ENCODE data around the gene SPATA31D3.
"Not testable (repeated sequence)": the region's sequence is repeated elsewhere in the genome, so short reads cannot be mapped to it uniquely, and the experiment has no call there.

The SPATA31D3 gene

GRCh38 chr9:81930147-81930546 lies 13.2 kb upstream of the SPATA31D3 start:
- not testable (repeated sequence) for H3K79me2 ChIP-seq (ENCODE audit: low read length); H3K9me2 ChIP-seq (replicated peaks; ENCODE audit: insufficient read depth, low read length); H3K4me1 ChIP-seq (ENCODE audit: low read length); DNase-seq; H3F3A ChIP-seq (ENCODE audit: insufficient read depth, low read length); H3K9me3 ChIP-seq (replicated peaks; ENCODE audit: insufficient read depth, low read length); H3K4me3 ChIP-seq (ENCODE audit: low read length); H3K27ac ChIP-seq (ENCODE audit: low read length); H3K9ac ChIP-seq (ENCODE audit: low read length); H2AFZ ChIP-seq (ENCODE audit: low read length); H4K20me1 ChIP-seq (ENCODE audit: insufficient read depth, low read length); H3K36me3 ChIP-seq (replicated peaks; ENCODE audit: insufficient read depth, low read length); H3K27me3 ChIP-seq (replicated peaks; ENCODE audit: insufficient read depth, low read length); H3K4me2 ChIP-seq (ENCODE audit: low read depth, low read length)

DNA sequence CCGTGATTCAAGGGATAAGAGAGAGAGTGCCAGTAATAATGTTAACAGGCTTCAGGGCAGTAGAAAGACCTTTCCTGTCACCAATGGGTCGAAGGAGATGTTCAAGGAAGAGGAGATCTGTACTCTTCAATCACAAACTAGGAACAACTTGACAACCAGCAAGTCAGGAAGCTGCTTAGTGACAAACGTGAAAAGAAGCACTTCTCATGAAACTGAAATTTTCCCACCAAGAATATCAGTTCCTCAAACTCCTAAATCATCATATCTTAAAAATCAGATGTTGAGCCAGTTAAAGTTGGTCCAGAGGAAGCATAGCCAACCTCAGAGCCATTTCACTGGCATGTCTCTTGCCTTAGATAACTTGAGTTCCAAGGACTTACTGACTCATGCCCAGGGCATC lies 9.8 kb upstream of the SPATA31D3 start:
- not testable (repeated sequence) for H3K79me2 ChIP-seq (ENCODE audit: low read length); DNase-seq; H3K27me3 ChIP-seq (replicated peaks; ENCODE audit: insufficient read depth, low read length); H3K36me3 ChIP-seq (replicated peaks; ENCODE audit: insufficient read depth, low read length); H3K27ac ChIP-seq (ENCODE audit: low read length); H2AFZ ChIP-seq (ENCODE audit: low read length); H3K4me2 ChIP-seq (ENCODE audit: low read depth, low read length); H3F3A ChIP-seq (ENCODE audit: insufficient read depth, low read length); H3K4me3 ChIP-seq (ENCODE audit: low read length); H3K9me2 ChIP-seq (replicated peaks; ENCODE audit: insufficient read depth, low read length); H3K9ac ChIP-seq (ENCODE audit: low read length); H3K9me3 ChIP-seq (replicated peaks; ENCODE audit: insufficient read depth, low read length); H3K4me1 ChIP-seq (ENCODE audit: low read length); H4K20me1 ChIP-seq (ENCODE audit: insufficient read depth, low read length)

DNA sequence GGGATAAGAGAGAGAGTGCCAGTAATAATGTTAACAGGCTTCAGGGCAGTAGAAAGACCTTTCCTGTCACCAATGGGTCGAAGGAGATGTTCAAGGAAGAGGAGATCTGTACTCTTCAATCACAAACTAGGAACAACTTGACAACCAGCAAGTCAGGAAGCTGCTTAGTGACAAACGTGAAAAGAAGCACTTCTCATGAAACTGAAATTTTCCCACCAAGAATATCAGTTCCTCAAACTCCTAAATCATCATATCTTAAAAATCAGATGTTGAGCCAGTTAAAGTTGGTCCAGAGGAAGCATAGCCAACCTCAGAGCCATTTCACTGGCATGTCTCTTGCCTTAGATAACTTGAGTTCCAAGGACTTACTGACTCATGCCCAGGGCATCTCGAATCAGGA lies 5.3 kb downstream of the SPATA31D3 start:
- DNase-seq; H3K27ac ChIP-seq (ENCODE audit: low read length); H4K20me1 ChIP-seq (ENCODE audit: insufficient read depth, low read length); H3K36me3 ChIP-seq (replicated peaks; ENCODE audit: insufficient read depth, low read length); H3K9ac ChIP-seq (ENCODE audit: low read length); H3F3A ChIP-seq (ENCODE audit: insufficient read depth, low read length); H3K9me3 ChIP-seq (replicated peaks; ENCODE audit: insufficient read depth, low read length); H3K27me3 ChIP-seq (replicated peaks; ENCODE audit: insufficient read depth, low read length); H3K4me2 ChIP-seq (ENCODE audit: low read depth, low read length); H3K79me2 ChIP-seq (ENCODE audit: low read length); H2AFZ ChIP-seq (ENCODE audit: low read length); H3K4me3 ChIP-seq (ENCODE audit: low read length); H3K9me2 ChIP-seq (replicated peaks; ENCODE audit: insufficient read depth, low read length); H3K4me1 ChIP-seq (ENCODE audit: low read length): not testable (repeated sequence)

GRCh38 chr9:81953096-81953495 lies 9.8 kb downstream of the SPATA31D3 start:
- Histone ChIP-seq H3K4me2 (ENCODE audit: low read depth, low read length) (no peak overlapping the region), H3K36me3 (replicated peaks; ENCODE audit: insufficient read depth, low read length) (no peaks in the 10 kb centered on the region), H4K20me1 (ENCODE audit: insufficient read depth, low read length) (no peaks in the 10 kb centered on the region), H3K9me3 (replicated peaks; ENCODE audit: insufficient read depth, low read length) (no peaks in the 10 kb centered on the region), H3K4me3 (ENCODE audit: low read length) (no peak overlapping the region), H3K9me2 (replicated peaks; ENCODE audit: insufficient read depth, low read length) (no peaks in the 10 kb centered on the region), H3K27ac (ENCODE audit: low read length) (no peak overlapping the region), H3K27me3 (replicated peaks; ENCODE audit: insufficient read depth, low read length) (no peaks in the 10 kb centered on the region), H3K9ac (ENCODE audit: low read length) (no peak overlapping the region), H3K4me1 (ENCODE audit: low read length) (no peaks in the 10 kb centered on the region), H2AFZ (ENCODE audit: low read length) (no peak overlapping the region), H3K79me2 (ENCODE audit: low read length) (no peaks in the 10 kb centered on the region), H3F3A (ENCODE audit: insufficient read depth, low read length) (no peaks in the 10 kb centered on the region)
- TF ChIP-seq, protein P1, sequence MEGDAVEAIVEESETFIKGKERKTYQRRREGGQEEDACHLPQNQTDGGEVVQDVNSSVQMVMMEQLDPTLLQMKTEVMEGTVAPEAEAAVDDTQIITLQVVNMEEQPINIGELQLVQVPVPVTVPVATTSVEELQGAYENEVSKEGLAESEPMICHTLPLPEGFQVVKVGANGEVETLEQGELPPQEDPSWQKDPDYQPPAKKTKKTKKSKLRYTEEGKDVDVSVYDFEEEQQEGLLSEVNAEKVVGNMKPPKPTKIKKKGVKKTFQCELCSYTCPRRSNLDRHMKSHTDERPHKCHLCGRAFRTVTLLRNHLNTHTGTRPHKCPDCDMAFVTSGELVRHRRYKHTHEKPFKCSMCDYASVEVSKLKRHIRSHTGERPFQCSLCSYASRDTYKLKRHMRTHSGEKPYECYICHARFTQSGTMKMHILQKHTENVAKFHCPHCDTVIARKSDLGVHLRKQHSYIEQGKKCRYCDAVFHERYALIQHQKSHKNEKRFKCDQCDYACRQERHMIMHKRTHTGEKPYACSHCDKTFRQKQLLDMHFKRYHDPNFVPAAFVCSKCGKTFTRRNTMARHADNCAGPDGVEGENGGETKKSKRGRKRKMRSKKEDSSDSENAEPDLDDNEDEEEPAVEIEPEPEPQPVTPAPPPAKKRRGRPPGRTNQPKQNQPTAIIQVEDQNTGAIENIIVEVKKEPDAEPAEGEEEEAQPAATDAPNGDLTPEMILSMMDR (IDR thresholded peaks at IDR 0.05; ENCODE audit: low read length) = no peak
- TF ChIP-seq EZH2 (optimal IDR thresholded peaks at IDR 0.05; ENCODE audit: low read depth, low read length) (no peak), EZH2phosphoT487 (IDR thresholded peaks at IDR 0.05; ENCODE audit: low read length) (no peak)
- no peak for DNase-seq

GRCh38 chr9:81955625-81956024 lies 12.3 kb downstream of the SPATA31D3 start:
- Histone ChIP-seq H3K36me3 (replicated peaks; ENCODE audit: insufficient read depth, low read length) (no peaks in the 10 kb centered on the region), H3F3A (ENCODE audit: insufficient read depth, low read length) (no peaks in the 10 kb centered on the region), H3K9me2 (replicated peaks; ENCODE audit: insufficient read depth, low read length) (no peaks in the 10 kb centered on the region), H3K27ac (ENCODE audit: low read length) (no peak overlapping the region), H3K4me3 (ENCODE audit: low read length) (no peak overlapping the region), H3K4me1 (ENCODE audit: low read length) (no peaks in the 10 kb centered on the region), H4K20me1 (ENCODE audit: insufficient read depth, low read length) (no peaks in the 10 kb centered on the region), H3K27me3 (replicated peaks; ENCODE audit: insufficient read depth, low read length) (no peaks in the 10 kb centered on the region), H3K79me2 (ENCODE audit: low read length) (no peaks in the 10 kb centered on the region), H3K9ac (ENCODE audit: low read length) (no peak overlapping the region), H3K9me3 (replicated peaks; ENCODE audit: insufficient read depth, low read length) (no peaks in the 10 kb centered on the region), H2AFZ (ENCODE audit: low read length) (no peak overlapping the region), H3K4me2 (ENCODE audit: low read depth, low read length) (no peak overlapping the region)
- no peak for TF ChIP-seq EZH2phosphoT487 (IDR thresholded peaks at IDR 0.05; ENCODE audit: low read length)
- TF ChIP-seq, protein P1 (IDR thresholded peaks at IDR 0.05; ENCODE audit: low read length) = no peak
- TF ChIP-seq EZH2 (optimal IDR thresholded peaks at IDR 0.05; ENCODE audit: low read depth, low read length) = no peak
- no peak for DNase-seq
